T-helper 17 cell (primary cell): Measurements from ENCODE around the gene MLXIP. TPM values are rescaled to one million over a fixed set of nuclear protein-coding genes. Genes with fewer than 3 reads are reported as not detected.
"Not testable (repeated sequence)": the region's sequence is repeated elsewhere in the genome, so short reads cannot be mapped to it uniquely, and the experiment has no call there.

ENCODE experiments used
- ATAC-seq: fragments of 150-1000 bp; cut with Tn5 transposase; 2 replicates; pipeline ENCODE4 v1.10.0; 2021; ENCODE audit warnings: mild to moderate bottlenecking, moderate library complexity
- DNase-seq, 3 donors: peaks; one replicate each; pipeline versions ENCODE4 v3.0.0 to v3.0.0-alpha.2; 2020 to 2021
- H3K9me3 ChIP-seq: one replicate; pipeline ENCODE4 v1.7.0; 2013; ENCODE audit warnings: low read length, mild to moderate bottlenecking; ENCODE audit not compliant: control insufficient read depth, poor library complexity, severe bottlenecking
- H3K27ac Mint-ChIP-seq: one replicate; pipeline ENCODE4 v1.8.0; 2022; ENCODE audit warnings: mild to moderate bottlenecking, moderate library complexity, mixed read lengths
- H3K27me3 Mint-ChIP-seq: one replicate; pipeline ENCODE4 v1.8.0; 2022; ENCODE audit warnings: mixed read lengths
- H3K36me3 Mint-ChIP-seq: one replicate; pipeline ENCODE4 v1.8.0; 2022; ENCODE audit warnings: low read depth, mixed read lengths
- H3K4me1 Mint-ChIP-seq: one replicate; pipeline ENCODE4 v1.8.0; 2022; ENCODE audit warnings: mild to moderate bottlenecking, mixed read lengths
- H3K4me3 Mint-ChIP-seq: one replicate; pipeline ENCODE4 v1.8.0; 2022; ENCODE audit warnings: mild to moderate bottlenecking, moderate library complexity, mixed read lengths
- total RNA-seq, 4 donors: library from RNA in 2 of 4; stranded (reverse) in 2 of 4; gene quantifications; one replicate each; pipeline ENCODE4 v1.2.3 and lab custom pipeline; 2022 to 2026

Gene MLXIP
- total RNA-seq, 2 donors from 2014 or later = 83.4 to 86.0 TPM

- Mint-ChIP-seq H3K4me3 (peak overlapping the region; percentile 79), H3K27ac (peak overlapping the region; percentile 86), H3K4me1 (peaks cover 46% of the 10 kb centered on the region), H3K36me3 (no peaks in the 10 kb centered on the region), H3K27me3 (no peaks in the 10 kb centered on the region)
- DNase-seq (no peak), ATAC-seq (peak; percentile 46)
- no peaks in the 10 kb centered on the region for H3K9me3 ChIP-seq
Observed at GRCh38 chr12:122099280-122099749, 20.8 kb downstream of the MLXIP start.

- Mint-ChIP-seq H3K27me3 (no peaks in the 10 kb centered on the region), H3K27ac (peak overlapping the region; percentile 86), H3K4me3 (peak overlapping the region; percentile 79), H3K36me3 (no peaks in the 10 kb centered on the region), H3K4me1 (peaks cover 50% of the 10 kb centered on the region)
- no peak for DNase-seq
- no peaks in the 10 kb centered on the region for H3K9me3 ChIP-seq
- peak; percentile 69 for ATAC-seq
Observed at GRCh38 chr12:122099856-122100255, 21.3 kb downstream of the MLXIP start.

GRCh38 chr12:122100568-122100967 is 22.0 kb downstream of the MLXIP start:
- peak overlapping the region; percentile 86 for H3K27ac Mint-ChIP-seq
- H3K4me3 Mint-ChIP-seq = peak overlapping the region; percentile 45
- no peaks in the 10 kb centered on the region for H3K27me3 Mint-ChIP-seq
- H3K36me3 Mint-ChIP-seq = no peaks in the 10 kb centered on the region
- H3K4me1 Mint-ChIP-seq = peaks cover 54% of the 10 kb centered on the region
- DNase-seq (no peak), ATAC-seq (no peak)
- no peaks in the 10 kb centered on the region for H3K9me3 ChIP-seq

- ATAC-seq (no peak), DNase-seq (no peak)
- Mint-ChIP-seq H3K27ac (no peak overlapping the region), H3K4me1 (peaks cover 61% of the 10 kb centered on the region), H3K4me3 (peak overlapping the region; percentile 31), H3K27me3 (no peaks in the 10 kb centered on the region), H3K36me3 (no peaks in the 10 kb centered on the region)
- no peaks in the 10 kb centered on the region for H3K9me3 ChIP-seq
Observed at GRCh38 chr12:122102331-122102730, 23.8 kb downstream of the MLXIP start.

GRCh38 chr12:122104844-122105243 is 26.3 kb downstream of the MLXIP start:
- Mint-ChIP-seq H3K36me3 (no peaks in the 10 kb centered on the region), H3K27ac (peak overlapping the region; percentile 77), H3K4me3 (peak overlapping the region; percentile 74), H3K27me3 (no peaks in the 10 kb centered on the region), H3K4me1 (peaks cover 57% of the 10 kb centered on the region)
- no peaks in the 10 kb centered on the region for H3K9me3 ChIP-seq
- DNase-seq = no peak
- peak; percentile 42 for ATAC-seq

GRCh38 chr12:122105496-122105895 is 26.9 kb downstream of the MLXIP start:
- H3K27me3 Mint-ChIP-seq, DNase-seq, H3K9me3 ChIP-seq, H3K36me3 Mint-ChIP-seq: not testable (repeated sequence)
- Mint-ChIP-seq H3K27ac (peak overlapping the region; percentile 77), H3K4me3 (peak overlapping the region; percentile 81), H3K4me1 (peaks cover 56% of the 10 kb centered on the region)
- ATAC-seq = peak; percentile 23

- H3K4me1 Mint-ChIP-seq = peaks cover 49% of the 10 kb centered on the region
- ATAC-seq (no peak), DNase-seq (no peak)
- H3K36me3 Mint-ChIP-seq = no peaks in the 10 kb centered on the region
- H3K4me3 Mint-ChIP-seq = peak overlapping the region; percentile 15
- no peak overlapping the region for H3K27ac Mint-ChIP-seq
- no peaks in the 10 kb centered on the region for H3K9me3 ChIP-seq
- H3K27me3 Mint-ChIP-seq = no peaks in the 10 kb centered on the region
Observed at GRCh38 chr12:122106843-122107242, 28.3 kb downstream of the MLXIP start.

- peak overlapping the region; percentile 15 for H3K4me3 Mint-ChIP-seq
- H3K4me1 Mint-ChIP-seq = peaks cover 52% of the 10 kb centered on the region
- no peaks in the 10 kb centered on the region for H3K9me3 ChIP-seq
- H3K27me3 Mint-ChIP-seq = no peaks in the 10 kb centered on the region
- H3K27ac Mint-ChIP-seq = peak overlapping the region; percentile 85
- no peaks in the 10 kb centered on the region for H3K36me3 Mint-ChIP-seq
- DNase-seq (no peak), ATAC-seq (no peak)
Observed at GRCh38 chr12:122107261-122107660, 28.7 kb downstream of the MLXIP start.

GRCh38 chr12:122111089-122111641 is 32.6 kb downstream of the MLXIP start:
- no peak for ATAC-seq
- Mint-ChIP-seq H3K4me1 (peaks cover 31% of the 10 kb centered on the region), H3K4me3 (no peak overlapping the region), H3K27me3 (no peaks in the 10 kb centered on the region), H3K27ac (no peak overlapping the region), H3K36me3 (no peaks in the 10 kb centered on the region)
- DNase-seq = no peak
- no peaks in the 10 kb centered on the region for H3K9me3 ChIP-seq

GRCh38 chr12:122116707-122117535 is 38.4 kb downstream of the MLXIP start:
- DNase-seq (no peak), ATAC-seq (no peak)
- Mint-ChIP-seq H3K4me3 (no peak overlapping the region), H3K27ac (no peak overlapping the region), H3K36me3 (no peaks in the 10 kb centered on the region), H3K4me1 (peaks cover 15% of the 10 kb centered on the region), H3K27me3 (no peaks in the 10 kb centered on the region)
- H3K9me3 ChIP-seq = no peaks in the 10 kb centered on the region

- H3K27ac Mint-ChIP-seq = no peak overlapping the region
- no peak overlapping the region for H3K4me3 Mint-ChIP-seq
- ATAC-seq = no peak
- H3K4me1 Mint-ChIP-seq = peaks cover 14% of the 10 kb centered on the region
- H3K36me3 Mint-ChIP-seq = no peaks in the 10 kb centered on the region
- DNase-seq = no peak
- no peaks in the 10 kb centered on the region for H3K9me3 ChIP-seq
- no peaks in the 10 kb centered on the region for H3K27me3 Mint-ChIP-seq
Observed at GRCh38 chr12:122117979-122118378, 39.4 kb downstream of the MLXIP start.

- DNase-seq, H3K9me3 ChIP-seq, ATAC-seq, H3K27ac Mint-ChIP-seq, H3K27me3 Mint-ChIP-seq, H3K36me3 Mint-ChIP-seq, H3K4me3 Mint-ChIP-seq: not testable (repeated sequence)
- H3K4me1 Mint-ChIP-seq = peaks cover 26% of the 10 kb centered on the region
Observed at GRCh38 chr12:122121341-122121740, 42.8 kb downstream of the MLXIP start.

GRCh38 chr12:122121745-122122144 is 43.2 kb downstream of the MLXIP start:
- H3K36me3 Mint-ChIP-seq = no peaks in the 10 kb centered on the region
- H3K4me1 Mint-ChIP-seq = peaks cover 26% of the 10 kb centered on the region
- ATAC-seq (no peak), DNase-seq (no peak)
- no peak overlapping the region for H3K4me3 Mint-ChIP-seq
- no peak overlapping the region for H3K27ac Mint-ChIP-seq
- H3K9me3 ChIP-seq = no peaks in the 10 kb centered on the region
- H3K27me3 Mint-ChIP-seq = no peaks in the 10 kb centered on the region
